Activated B cell treated with CpG ODN at 0.5 μM for 24 hours (primary cell): ENCODE results near the gene CAMK2G. TPM values are rescaled to one million over a fixed set of nuclear protein-coding genes. Genes with fewer than 3 reads are reported as not detected.

Experiments
- ATAC-seq: fragments of 200-7000 bp; cut with Tn5 transposase; one replicate; pipeline ENCODE4 v1.10.0; 2021; ENCODE audit warnings: low read depth, mild to moderate bottlenecking, moderate library complexity
- CTCF ChIA-PET: fragments of 350-600 bp; sonication (Branson Sonifier 250); formaldehyde crosslinking; loops from one replicate; lab custom pipeline; 2021; ENCODE audit warnings: antibody characterized with exemption; lab: Charles Lee
- POLR2A ChIA-PET: fragments of 350-600 bp; sonication (Branson Sonifier 250); formaldehyde crosslinking; loops from one replicate; lab custom pipeline; 2021; ENCODE audit warnings: antibody characterized with exemption; lab: Charles Lee
- DNase-seq: peaks from one replicate; pipeline ENCODE4 v3.0.0; 2022
- H3K27ac Mint-ChIP-seq: one replicate; pipeline ENCODE4 v1.8.0; 2020; ENCODE audit warnings: mixed read lengths
- H3K27me3 Mint-ChIP-seq: one replicate; pipeline ENCODE4 v1.8.0; 2021; ENCODE audit warnings: mixed read lengths
- H3K36me3 Mint-ChIP-seq: one replicate; pipeline ENCODE4 v1.8.0; 2021; ENCODE audit warnings: low read depth, mixed read lengths
- H3K4me1 Mint-ChIP-seq: one replicate; pipeline ENCODE4 v1.8.0; 2021; ENCODE audit warnings: mixed read lengths
- H3K4me3 Mint-ChIP-seq: one replicate; pipeline ENCODE4 v1.8.0; 2020; ENCODE audit warnings: mild to moderate bottlenecking, mixed read lengths
- H3K9me3 Mint-ChIP-seq: one replicate; pipeline ENCODE4 v1.8.0; 2020; ENCODE audit warnings: mixed read lengths
- CTCF ChIP-seq: fragments of 200-600 bp; IDR thresholded peaks from one replicate; pipeline ENCODE4 v1.8.0; 2022; ENCODE audit warnings: antibody characterized with exemption, mild to moderate bottlenecking
- intact Hi-C: fragments of 100-400 bp; cut with micrococcal nuclease; formaldehyde crosslinking; loops from one replicate; pipeline ENCODE4 v1.15.1; 2024
- total RNA-seq: library from RNA; stranded (reverse); gene quantifications from 2 replicates; pipeline ENCODE4 v1.2.3, GENCODE V29; 2022

CAMK2G gene
- total RNA-seq, 1 donor from 2014 or later: 19.9 TPM

DNA sequence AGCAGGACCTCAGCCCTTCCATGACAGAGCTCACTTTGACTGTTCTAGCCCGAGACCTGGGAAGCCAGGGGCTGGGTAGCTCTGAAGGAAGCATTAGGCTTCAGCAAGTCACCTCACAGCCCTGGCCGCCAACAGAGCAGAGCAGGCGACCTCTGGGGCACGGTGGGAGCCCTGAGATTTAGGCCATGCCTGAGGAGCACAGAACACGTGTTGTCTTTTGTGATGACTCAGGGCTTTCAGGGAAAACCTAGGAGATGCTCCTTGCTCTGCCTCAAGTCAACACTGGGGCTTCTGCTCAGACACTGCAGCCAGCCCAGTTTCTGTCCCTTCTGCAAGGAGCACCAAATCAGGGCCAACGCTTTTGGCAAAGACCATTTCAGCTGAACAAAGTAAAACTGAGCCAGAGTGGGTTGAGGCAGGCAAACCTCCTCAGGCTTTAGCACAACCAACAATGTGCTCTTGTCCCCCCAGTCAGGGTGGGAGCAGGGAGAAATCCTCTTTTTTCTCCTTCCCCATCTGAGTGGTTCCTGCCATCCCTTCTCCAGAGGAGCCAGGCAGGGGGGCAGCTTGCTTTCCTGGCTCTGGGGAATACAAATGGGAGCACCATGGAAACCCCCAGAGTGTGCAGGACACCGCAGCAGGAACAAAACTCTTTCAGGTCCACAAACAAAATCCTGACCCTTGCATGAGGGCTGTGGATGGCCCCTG, 14.4 kb downstream of the CAMK2G start:
- ATAC-seq: no peak
- Mint-ChIP-seq H3K27ac (no peak overlapping the region), H3K4me3 (no peak overlapping the region), H3K4me1 (peaks cover 20% of the 10 kb centered on the region), H3K9me3 (no peaks in the 10 kb centered on the region), H3K36me3 (peaks cover 43% of the 10 kb centered on the region), H3K27me3 (no peaks in the 10 kb centered on the region)
- POLR2A ChIA-PET: no interaction called here
- intact Hi-C loops: no loop called here
- no peak for DNase-seq
- CTCF ChIA-PET: interaction anchor here (1.0 kb wide), 2 partner anchors 11 to 81 kb away, joined by 3 read pairs; no protein-coding TSS in a partner anchor
- TF ChIP-seq CTCF: no peak

DNA sequence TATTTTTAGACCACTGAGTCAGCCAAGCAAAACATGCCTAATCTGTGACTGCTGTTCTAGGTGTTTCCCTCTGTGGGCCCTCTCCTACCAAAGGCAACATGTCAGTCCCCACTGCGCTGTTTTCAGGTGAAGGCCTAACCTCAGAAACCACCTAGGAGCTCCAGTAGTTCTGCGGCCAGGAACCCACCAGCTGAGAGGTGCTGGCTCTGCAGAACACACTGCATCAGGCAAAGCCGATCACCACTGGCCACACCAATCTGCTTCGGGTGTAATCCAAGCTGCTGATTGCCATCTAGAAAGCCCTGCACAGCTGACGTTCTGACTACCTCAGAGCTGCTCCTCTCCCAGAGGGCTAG, 14.9 kb downstream of the CAMK2G start:
- no peak for DNase-seq
- peaks cover 47% of the 10 kb centered on the region for H3K36me3 Mint-ChIP-seq

GRCh38 chr10:73858750-73859427, 15.5 kb downstream of the CAMK2G start:
- TF ChIP-seq CTCF: no peak
- ChIA-PET CTCF (interaction anchor here (1.0 kb wide), 2 partner anchors 10 to 82 kb away, joined by 3 read pairs; no protein-coding TSS in a partner anchor), POLR2A (no interaction called here)
- Mint-ChIP-seq H3K36me3 (peaks cover 49% of the 10 kb centered on the region), H3K27ac (no peak overlapping the region), H3K4me3 (no peak overlapping the region), H3K4me1 (peaks cover 11% of the 10 kb centered on the region), H3K9me3 (no peaks in the 10 kb centered on the region), H3K27me3 (no peaks in the 10 kb centered on the region)
- DNase-seq (no peak), ATAC-seq (no peak)
- intact Hi-C loops: no loop called here

More for the DNA sequence above, 14.9 kb downstream of the CAMK2G start:
- ChIA-PET CTCF (interaction anchor here (1.0 kb wide), 2 partner anchors 11 to 81 kb away, joined by 3 read pairs; no protein-coding TSS in a partner anchor), POLR2A (no interaction called here)
- Mint-ChIP-seq H3K4me1 (peaks cover 15% of the 10 kb centered on the region), H3K9me3 (no peaks in the 10 kb centered on the region), H3K27me3 (no peaks in the 10 kb centered on the region), H3K4me3 (no peak overlapping the region), H3K27ac (no peak overlapping the region)
- TF ChIP-seq CTCF: no peak
- no peak for ATAC-seq
- intact Hi-C loops: no loop called here

DNA sequence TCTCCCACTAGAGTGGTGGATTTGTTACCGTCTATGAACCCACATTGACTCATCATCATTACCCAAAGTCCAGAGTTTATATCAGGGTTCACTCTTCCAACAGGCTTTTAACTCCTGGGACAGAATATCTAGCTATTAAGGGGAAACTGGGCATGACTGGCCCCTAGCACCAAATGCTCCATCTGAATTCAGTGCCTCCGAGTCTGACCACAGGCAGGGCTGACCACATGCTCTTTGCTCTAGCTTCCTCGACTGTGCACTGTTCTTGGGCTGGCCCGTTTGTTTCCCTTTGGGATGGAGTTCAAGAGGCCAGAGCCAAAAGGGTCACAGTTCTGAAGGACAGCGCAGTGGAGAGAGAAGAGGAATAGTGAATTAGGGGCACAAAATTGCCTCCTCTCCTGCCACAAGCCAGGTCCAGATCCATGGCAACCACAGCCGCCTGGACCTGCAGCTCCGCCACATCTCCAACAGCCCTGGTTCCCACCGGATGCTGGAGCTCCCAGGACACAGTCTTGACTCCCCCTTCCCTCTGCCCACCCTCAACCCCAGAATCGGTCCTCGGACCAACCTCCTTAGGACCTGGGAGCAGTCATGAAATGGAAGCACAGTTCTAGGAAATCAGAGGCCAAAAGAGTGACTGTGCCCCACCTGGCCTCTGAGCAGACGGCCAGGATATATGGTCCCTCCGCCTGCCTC, 16.2 kb downstream of the CAMK2G start:
- no peak for TF ChIP-seq CTCF
- H3K4me3 Mint-ChIP-seq: no peak overlapping the region
- H3K9me3 Mint-ChIP-seq: no peaks in the 10 kb centered on the region
- no peak overlapping the region for H3K27ac Mint-ChIP-seq
- ATAC-seq (no peak), DNase-seq (no peak)
- H3K4me1 Mint-ChIP-seq: peaks cover 10% of the 10 kb centered on the region
- ChIA-PET POLR2A (no interaction called here), CTCF (no interaction called here)
- intact Hi-C loops: no loop called here
- H3K36me3 Mint-ChIP-seq: peaks cover 55% of the 10 kb centered on the region
- H3K27me3 Mint-ChIP-seq: no peaks in the 10 kb centered on the region

- DNase-seq (no peak), ATAC-seq (no peak)
- Mint-ChIP-seq H3K9me3 (no peaks in the 10 kb centered on the region), H3K4me1 (peaks cover 5% of the 10 kb centered on the region), H3K27me3 (no peaks in the 10 kb centered on the region), H3K36me3 (peaks cover 58% of the 10 kb centered on the region), H3K4me3 (no peak overlapping the region), H3K27ac (no peak overlapping the region)
- no peak for TF ChIP-seq CTCF
- POLR2A ChIA-PET: no interaction called here
- intact Hi-C loops: no loop called here
- CTCF ChIA-PET: interaction anchor here (2.7 kb wide), 1 partner anchor 21 kb away, joined by 13 read pairs; no protein-coding TSS in a partner anchor
These were observed 16.9 kb downstream of the CAMK2G start for GRCh38 chr10:73857446-73857845.
